LNCaP clone FGC (cell line): ENCODE data around the gene STIL.

Experiments
- DNase-seq: peaks from one replicate; pipeline ENCODE4 v3.0.0-alpha.2; 2011; ENCODE audit warnings: low read depth
- H3K4me3 ChIP-seq: 2 replicates; pipeline ENCODE4 v1.5.1; 2011; ENCODE audit warnings: mild to moderate bottlenecking, low read depth, low read length, control low read depth
- TF ChIP-seq, protein P1 (sequence below): IDR thresholded peaks from 2 replicates; pipeline ENCODE4 v1.5.1; 2012; ENCODE audit warnings: mild to moderate bottlenecking; ENCODE audit not compliant: control insufficient read depth, insufficient read depth; ENCODE audit errors: extremely low read depth

Gene STIL

DNA sequence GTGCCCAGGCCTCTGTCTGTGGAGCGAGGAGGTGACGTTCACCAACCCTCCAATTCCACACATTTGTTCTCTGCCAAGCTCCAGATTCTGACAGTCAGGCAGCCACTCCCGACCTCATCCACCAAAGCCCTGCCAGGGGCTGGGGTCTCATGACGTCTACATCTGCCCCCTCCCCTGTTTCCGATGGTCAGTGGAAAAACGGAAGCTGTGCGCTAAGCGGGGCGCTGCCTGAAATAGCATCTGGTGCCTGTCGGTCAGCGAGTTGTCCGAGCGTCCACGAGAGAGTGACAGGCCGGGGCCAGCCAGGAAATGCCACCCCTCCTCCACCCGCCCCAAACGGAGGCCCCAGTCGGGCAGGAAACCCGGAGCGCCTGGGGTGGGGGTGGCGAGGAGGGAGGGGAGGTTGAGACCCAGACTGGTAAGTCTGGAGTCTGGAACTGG, 78.7 kb downstream of the STIL start:
- TF ChIP-seq, protein P1, sequence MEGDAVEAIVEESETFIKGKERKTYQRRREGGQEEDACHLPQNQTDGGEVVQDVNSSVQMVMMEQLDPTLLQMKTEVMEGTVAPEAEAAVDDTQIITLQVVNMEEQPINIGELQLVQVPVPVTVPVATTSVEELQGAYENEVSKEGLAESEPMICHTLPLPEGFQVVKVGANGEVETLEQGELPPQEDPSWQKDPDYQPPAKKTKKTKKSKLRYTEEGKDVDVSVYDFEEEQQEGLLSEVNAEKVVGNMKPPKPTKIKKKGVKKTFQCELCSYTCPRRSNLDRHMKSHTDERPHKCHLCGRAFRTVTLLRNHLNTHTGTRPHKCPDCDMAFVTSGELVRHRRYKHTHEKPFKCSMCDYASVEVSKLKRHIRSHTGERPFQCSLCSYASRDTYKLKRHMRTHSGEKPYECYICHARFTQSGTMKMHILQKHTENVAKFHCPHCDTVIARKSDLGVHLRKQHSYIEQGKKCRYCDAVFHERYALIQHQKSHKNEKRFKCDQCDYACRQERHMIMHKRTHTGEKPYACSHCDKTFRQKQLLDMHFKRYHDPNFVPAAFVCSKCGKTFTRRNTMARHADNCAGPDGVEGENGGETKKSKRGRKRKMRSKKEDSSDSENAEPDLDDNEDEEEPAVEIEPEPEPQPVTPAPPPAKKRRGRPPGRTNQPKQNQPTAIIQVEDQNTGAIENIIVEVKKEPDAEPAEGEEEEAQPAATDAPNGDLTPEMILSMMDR, result no peak
- no peak for DNase-seq
- H3K4me3 ChIP-seq, result no peak overlapping the region

DNA sequence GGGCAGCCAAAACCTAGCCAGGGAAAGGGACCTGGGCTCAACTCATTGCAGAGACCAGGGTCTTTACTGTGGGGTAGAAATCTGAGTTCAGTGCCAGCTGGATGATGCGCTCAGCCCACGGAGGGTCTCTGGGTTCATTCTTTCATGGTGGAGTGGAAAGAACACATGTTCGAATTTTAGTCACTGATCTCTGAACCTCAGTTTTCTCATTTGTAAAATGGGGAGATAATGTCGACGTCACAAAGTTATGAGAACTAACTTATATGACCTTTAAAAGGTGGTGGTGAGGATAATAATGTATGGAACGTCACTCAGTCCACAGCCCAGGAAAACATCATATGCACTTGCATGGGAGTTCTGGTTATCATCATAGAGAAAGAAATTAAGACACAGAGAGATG, 80.8 kb downstream of the STIL start:
- H3K4me3 ChIP-seq, result no peak overlapping the region
- no peak for DNase-seq
- TF ChIP-seq, protein P1, result no peak

DNA sequence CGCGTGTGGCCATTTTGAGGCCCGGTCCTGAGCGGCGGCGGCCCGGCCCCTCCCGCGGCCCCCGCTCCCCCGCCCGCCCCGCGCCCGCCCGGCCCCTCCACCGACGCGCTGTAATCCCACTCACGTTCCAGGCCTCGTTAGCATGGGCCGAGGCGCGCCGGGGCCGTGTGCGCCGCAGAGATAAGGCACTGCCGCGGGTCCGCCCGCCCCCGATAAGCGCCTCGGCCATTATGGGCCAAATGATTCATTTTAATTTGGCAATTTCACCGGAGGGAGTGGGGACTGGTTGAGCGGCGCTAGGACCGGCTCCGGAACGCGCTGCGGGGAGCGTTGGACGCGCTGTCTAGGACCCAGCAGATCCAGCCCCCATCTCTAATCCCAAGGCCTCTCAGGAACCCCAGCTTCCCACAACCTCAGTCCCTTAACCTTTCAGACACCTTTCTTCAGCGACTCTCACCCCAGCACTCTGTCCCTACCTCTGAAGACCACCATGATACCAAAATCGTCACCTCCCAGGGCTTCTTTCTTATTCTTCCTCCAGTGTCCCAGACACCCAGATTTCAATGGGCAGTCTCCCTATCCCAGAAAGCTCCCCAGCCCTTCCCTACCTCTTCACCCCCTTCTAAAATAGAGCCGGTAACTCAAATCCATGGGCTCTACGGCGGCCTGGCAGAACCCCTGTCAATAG, 81.6 kb downstream of the STIL start, which contains the start of gene TAL1:
Gene TAL1, minus strand, starts transcription at position 39 of the 688 bp plus-strand sequence. CDS start 6,337 bp downstream, outside the sequence.
- DNase-seq, result no peak
- TF ChIP-seq, protein P1, result no peak
- H3K4me3 ChIP-seq, result no peak within 1 kb of the TSS

DNA sequence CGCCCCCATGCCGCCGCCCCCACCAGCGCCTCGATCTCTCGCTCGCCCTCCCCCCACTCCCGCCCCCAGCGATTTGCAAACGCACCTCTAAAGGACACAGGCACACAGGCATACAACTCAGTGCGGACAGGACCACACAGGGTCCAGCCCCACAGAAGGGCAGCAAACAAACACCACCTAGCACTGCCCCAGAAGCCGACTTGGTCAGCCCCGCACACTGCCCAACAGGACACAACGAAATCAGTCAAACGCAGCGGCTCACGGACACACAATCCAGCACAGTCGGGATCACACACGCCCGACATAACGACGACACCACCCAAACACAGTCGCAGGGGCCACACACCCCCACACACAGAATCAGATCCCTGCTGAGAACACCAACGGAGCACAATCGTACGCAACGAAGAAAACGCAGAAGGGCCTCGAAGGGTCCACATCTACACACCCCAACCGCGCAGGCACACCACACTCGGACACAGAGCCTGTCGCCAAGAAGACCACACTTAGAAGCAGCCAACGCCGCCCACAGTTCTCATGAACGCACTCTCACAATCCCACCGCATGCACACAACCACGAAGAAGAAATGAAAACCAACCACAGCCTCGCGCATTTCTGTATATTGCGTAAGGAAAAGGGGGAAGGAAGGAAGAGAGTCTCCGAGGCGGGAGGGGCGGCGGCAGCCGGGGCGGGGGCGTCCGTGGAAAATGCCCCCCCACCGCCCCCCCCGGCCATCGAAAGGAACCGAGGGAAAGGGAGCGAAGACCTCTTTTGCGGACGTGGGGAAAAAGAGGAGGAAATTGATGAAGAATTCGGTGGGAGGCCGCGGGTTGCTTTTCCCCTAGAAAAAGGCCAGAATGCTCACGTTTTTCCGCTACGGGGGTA, 82.4 kb downstream of the STIL start:
- no peak overlapping the region for H3K4me3 ChIP-seq
- DNase-seq, result no peak
- TF ChIP-seq, protein P1, result no peak

DNA sequence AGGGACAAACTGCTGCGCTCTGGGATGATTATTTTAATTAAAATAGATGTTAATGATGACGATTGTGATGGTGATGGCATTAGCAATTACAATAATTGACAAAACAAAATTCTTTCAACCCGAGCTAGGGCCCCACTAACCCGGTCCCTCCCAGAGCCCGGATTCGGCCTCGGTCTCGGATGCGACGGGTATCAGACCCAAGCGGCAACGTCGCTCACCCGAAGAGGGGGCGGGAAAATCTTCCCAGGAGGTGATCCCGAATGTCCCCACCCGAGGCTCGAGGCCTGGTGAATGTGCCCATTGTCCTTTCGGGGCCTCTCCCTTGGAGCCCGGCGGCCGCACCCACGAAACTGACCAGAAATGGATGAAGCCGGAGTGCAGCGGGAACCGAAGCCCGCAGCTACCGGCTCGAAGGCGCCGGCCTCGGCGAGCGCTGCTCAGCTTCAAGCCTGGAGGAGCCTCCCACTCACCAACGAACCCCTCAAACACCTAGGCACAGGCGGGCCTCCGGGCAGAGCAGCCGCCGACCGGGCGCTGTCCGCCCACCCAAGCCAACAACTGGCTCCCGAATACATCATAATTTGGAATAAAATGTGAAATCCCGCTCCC, 83.2 kb downstream of the STIL start:
- TF ChIP-seq, protein P1, result no peak
- H3K4me3 ChIP-seq, result no peak overlapping the region
- DNase-seq, result no peak

DNA sequence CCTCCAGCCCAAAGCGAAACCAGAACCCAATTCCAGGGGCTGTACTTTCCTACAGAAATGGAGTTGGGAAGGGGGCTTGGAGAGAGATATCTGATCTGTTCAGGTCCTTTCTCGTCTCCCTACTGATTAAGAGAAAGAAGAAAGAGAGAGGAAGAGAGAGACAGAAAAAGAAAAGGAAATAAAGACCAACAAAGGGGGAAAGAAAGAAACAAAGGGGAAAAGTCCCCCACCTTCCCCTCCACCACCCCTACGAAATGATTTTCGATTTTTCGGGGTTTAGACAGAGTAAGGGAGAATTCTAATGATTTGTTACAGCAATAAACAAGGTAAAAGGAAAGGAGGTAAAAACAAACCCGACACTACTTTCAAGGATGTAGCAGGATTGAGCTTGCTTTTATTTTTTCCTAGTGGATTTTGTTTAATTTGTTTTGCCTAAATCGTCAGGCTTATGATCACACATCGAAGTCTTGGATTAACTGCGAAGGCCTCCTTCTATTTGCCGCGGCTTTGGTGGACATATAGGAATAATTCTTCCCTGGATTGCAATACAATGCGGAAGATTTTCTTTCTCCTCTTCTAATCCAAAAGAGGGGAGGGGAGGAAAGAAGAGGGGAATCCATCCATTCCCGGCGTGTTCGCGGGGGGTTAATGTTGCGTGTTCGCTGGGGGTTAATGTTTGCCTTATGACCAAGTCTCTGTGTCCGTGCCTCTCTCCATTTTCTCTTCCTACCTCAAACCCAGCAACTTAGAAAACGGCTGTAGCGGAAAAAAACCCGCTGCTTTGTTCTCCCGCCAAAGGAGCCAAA, 83.9 kb downstream of the STIL start:
- TF ChIP-seq, protein P1, result no peak
- DNase-seq, result no peak
- H3K4me3 ChIP-seq, result no peak overlapping the region
